Endothelial cell of umbilical vein (primary cell): Measurements from ENCODE around the gene ARNT2.

Experiments used
- CTCF ChIP-seq, 2 donors: IDR thresholded peaks; 1 replicate in 1 of 2; 2 replicates in 1 of 2; pipeline ENCODE4 v1.5.1; 2011; ENCODE audit warnings: low read length in 2 of 2, mild to moderate bottlenecking in 2 of 2, moderate library complexity in 2 of 2, control low read depth in 1 of 2, inconsistent platforms in 1 of 2, low read depth in 1 of 2; ENCODE audit not compliant: insufficient read depth in 1 of 2; ENCODE audit errors: extremely low read depth in 1 of 2
- EZH2 ChIP-seq: IDR thresholded peaks from 2 replicates; pipeline ENCODE4 v1.6.1; 2012; ENCODE audit warnings: borderline replicate concordance, low read depth, mild to moderate bottlenecking, moderate library complexity, low read length, inconsistent platforms; ENCODE audit not compliant: severe bottlenecking
- FOS ChIP-seq: IDR thresholded peaks from 2 replicates; pipeline ENCODE4 v1.6.1; 2011; ENCODE audit warnings: mild to moderate bottlenecking, low read length, moderate library complexity, borderline replicate concordance; ENCODE audit not compliant: insufficient read depth
- GATA2 ChIP-seq: IDR thresholded peaks from 2 replicates; pipeline ENCODE4 v1.7.0; 2011; ENCODE audit warnings: low read depth, mild to moderate bottlenecking, moderate library complexity, mixed read lengths, low read length; ENCODE audit not compliant: insufficient read length, insufficient read depth
- JUN ChIP-seq: IDR thresholded peaks from 2 replicates; pipeline ENCODE4 v1.6.1; 2011; ENCODE audit warnings: borderline replicate concordance, low read depth; ENCODE audit not compliant: insufficient read length, insufficient read depth
- MAX ChIP-seq: IDR thresholded peaks from 2 replicates; pipeline ENCODE4 v1.6.1; 2011; ENCODE audit not compliant: insufficient read depth, insufficient read length
- MYC ChIP-seq: IDR thresholded peaks from one replicate; pipeline ENCODE4 v1.6.1; 2011; ENCODE audit warnings: mild to moderate bottlenecking, low read depth, low read length
- POLR2A ChIP-seq: IDR thresholded peaks from 2 replicates; pipeline ENCODE4 v1.6.1; 2012; ENCODE audit warnings: low read depth, mild to moderate bottlenecking, control low read depth, low read length
- POLR2AphosphoS5 ChIP-seq: IDR thresholded peaks from 2 replicates; pipeline ENCODE4 v1.6.1; 2012; ENCODE audit warnings: low read depth, mild to moderate bottlenecking, control low read depth, low read length, moderate library complexity; ENCODE audit not compliant: insufficient read depth

- TF ChIP-seq CTCF (IDR thresholded peaks at IDR 0.05; ENCODE audit: extremely low read depth in 1 of 2, insufficient read depth in 1 of 2, low read depth in 1 of 2, low read length in 2 of 2): no peak
- TF ChIP-seq POLR2A: no peak
- TF ChIP-seq EZH2: no peak
- TF ChIP-seq POLR2AphosphoS5: no peak
- no peak for TF ChIP-seq MAX
- TF ChIP-seq JUN: no peak
- peak; percentile 14 for TF ChIP-seq GATA2
- peak; percentile 5 for TF ChIP-seq FOS
- no peak for TF ChIP-seq MYC
Measured at GRCh38 chr15:80638553-80639167, 234.5 kb downstream of the ARNT2 start.
